Pancreas (tissue), 10 donors: ENCODE data around the gene RYR3. TPM values are rescaled to one million over a fixed set of nuclear protein-coding genes. Genes with fewer than 3 reads are reported as not detected.

Experiments
- ATAC-seq, 4 donors: fragments of 200-7000 bp; cut with Tn5 transposase; one replicate each; pipeline versions ENCODE4 v1.8.0 to v1.9.1; 2020; ENCODE audit warnings: mild to moderate bottlenecking in 4 of 4, moderate library complexity in 4 of 4
- DNase-seq, 6 donors: peaks; one replicate each; pipeline ENCODE4 v3.0.0-alpha.2; 2020
- FAIRE-seq: peaks from 2 replicates; lab custom pipeline; 2012; peaks lifted over from hg19 to GRCh38; lab: Jason Lieb, UNC
- H3K27ac ChIP-seq, 4 donors: fragments of 200-600 bp; sonication (generic); 1 replicate in 3 of 4; 2 replicates in 1 of 4; pipeline versions ENCODE4 v1.5.0 to v1.8.0; 2020
- H3K27me3 ChIP-seq, 4 donors: fragments of 200-600 bp; one replicate each; pipeline ENCODE4 v1.8.0; 2021
- H3K36me3 ChIP-seq, 3 donors: fragments of 200-600 bp; sonication (generic) in 1 of 3; one replicate each; pipeline versions ENCODE4 v1.5.0 to v1.8.0; 2020 to 2021
- H3K4me1 ChIP-seq, 3 donors: fragments of 200-600 bp; one replicate each; pipeline ENCODE4 v1.8.0; 2021
- H3K4me3 ChIP-seq, 4 donors: fragments of 200-600 bp; sonication (generic) in 2 of 4; one replicate each; pipeline versions ENCODE4 v1.5.0 to v1.8.0; 2020 to 2021
- H3K9me3 ChIP-seq, 4 donors: fragments of 200-600 bp; one replicate each; pipeline ENCODE4 v1.8.0; 2021
- CTCF ChIP-seq, 4 donors: fragments of 200-600 bp; sonication (generic) in 3 of 4; IDR thresholded peaks; one replicate each; pipeline versions ENCODE4 v1.5.0 to v1.8.0; 2021; ENCODE audit warnings: antibody characterized with exemption in 4 of 4
- WGBS, 2 donors: extraction: QIAGEN DNeasy Blood & Tissue Kit; methylation state at CpG; one replicate each; pipeline ENCODE4 v1.1.7; 2013; 5-methylcytosine and 5-hydroxymethylcytosine counted together
- intact Hi-C, 3 donors: fragments of 100-400 bp; cut with DNase I; formaldehyde crosslinking; loops; one replicate each; pipeline versions ENCODE4 v1.11.1 to v1.14.2; 2022
- polyA plus RNA-seq, 2 donors: library from polyadenylated mRNA; stranded (reverse); fragments of 200-250 nt; gene quantifications; one replicate each; pipeline ENCODE4 v1.2.3, GENCODE V29; 2013
- total RNA-seq, 6 donors: library from RNA; stranded (reverse); fragmentation: NEBNext Ultra II Directional in 4 of 6; extraction: Animal tissue kit (Norgen Biotek cat#: 25700) in 4 of 6; gene quantifications; one replicate each; pipeline versions ENCODE4 v1.2.1 to v1.2.4, GENCODE V29; 2021 to 2023
- donor health status: healthy with polysubstance abuse.
- donor health status: DM: no; HTN: no; CAD: no; lungs with moderate emphysema.
- donor health status: DM: no; HTN: no; CAD: no.
- donor health status: control.
- donor health status: control.
- donor health status: Bipolar disorder and iron deficiency.
- donor health status: DM: yes; HTN: yes; CAD: no.
- donor health status: DM: no; HTN: no; CAD: no.
- donor health status: DM: no; HTN: no; CAD: no.
- donor health status: DM: yes; HTN: yes; CAD: no.

The RYR3 gene
- total and polyA plus RNA-seq, 8 donors, result 0.03 to 0.52 (median 0.13) TPM

- intact Hi-C loops, result no loop called here
- Histone ChIP-seq H3K4me3 (no peak overlapping the region), H3K27ac (no peak overlapping the region), H3K9me3 (no peaks in the 10 kb centered on the region), H3K27me3 (no peaks in the 10 kb centered on the region), H3K36me3 (no peaks in the 10 kb centered on the region), H3K4me1 (no peaks in the 10 kb centered on the region)
- no peak for FAIRE-seq
- no peak for DNase-seq
- no peak for ATAC-seq
- no peak for TF ChIP-seq CTCF (IDR thresholded peaks at IDR 0.05)
- WGBS, 2 donors, result 70 to 73% methylated on average over 2 of the region's 2 CpGs
These were observed 269.8 kb downstream of the RYR3 start for GRCh38 chr15:33580526-33580925.

- Histone ChIP-seq H3K9me3 (no peaks in the 10 kb centered on the region), H3K27ac (no peak overlapping the region), H3K27me3 (no peaks in the 10 kb centered on the region), H3K4me1 (no peaks in the 10 kb centered on the region), H3K4me3 (no peak overlapping the region), H3K36me3 (no peaks in the 10 kb centered on the region)
- FAIRE-seq (no peak), ATAC-seq (no peak), DNase-seq (no peak)
- intact Hi-C loops, result no loop called here
- 22 to 33% methylated on average over 3 of the region's 3 CpGs for WGBS, 2 donors
- TF ChIP-seq CTCF (IDR thresholded peaks at IDR 0.05), result no peak
These were observed 270.3 kb downstream of the RYR3 start for GRCh38 chr15:33581032-33581431.

GRCh38 chr15:33584797-33585196 is 274.0 kb downstream of the RYR3 start:
- ATAC-seq, result peak in 1 of 4 donors; percentile 41
- H3K4me3 ChIP-seq, result no peak overlapping the region
- no peaks in the 10 kb centered on the region for H3K9me3 ChIP-seq
- H3K27me3 ChIP-seq, result no peaks in the 10 kb centered on the region
- H3K4me1 ChIP-seq, result no peaks in the 10 kb centered on the region
- 31 to 32% methylated on average over 8 of the region's 8 CpGs for WGBS, 2 donors
- no peaks in the 10 kb centered on the region for H3K36me3 ChIP-seq
- FAIRE-seq, result no peak
- intact Hi-C loops, result no loop called here
- H3K27ac ChIP-seq, result no peak overlapping the region
- DNase-seq, result no peak
- TF ChIP-seq CTCF (IDR thresholded peaks at IDR 0.05), result no peak

GRCh38 chr15:33586786-33587697 is 276.3 kb downstream of the RYR3 start:
- WGBS, 2 donors, result 38 to 43% methylated on average over 17 of the region's 17 CpGs
- H3K36me3 ChIP-seq, result no peaks in the 10 kb centered on the region
- TF ChIP-seq CTCF (IDR thresholded peaks at IDR 0.05), result no peak
- DNase-seq (no peak), FAIRE-seq (no peak), ATAC-seq (no peak)
- H3K4me1 ChIP-seq, result no peaks in the 10 kb centered on the region
- intact Hi-C loops, result no loop called here
- no peaks in the 10 kb centered on the region for H3K27me3 ChIP-seq
- H3K27ac ChIP-seq, result no peak overlapping the region
- H3K4me3 ChIP-seq, result no peak overlapping the region
- no peaks in the 10 kb centered on the region for H3K9me3 ChIP-seq

- H3K4me1 ChIP-seq, result no peaks in the 10 kb centered on the region
- ATAC-seq (no peak), DNase-seq (no peak), FAIRE-seq (no peak)
- H3K27me3 ChIP-seq, result no peaks in the 10 kb centered on the region
- no peaks in the 10 kb centered on the region for H3K36me3 ChIP-seq
- TF ChIP-seq CTCF (IDR thresholded peaks at IDR 0.05), result no peak
- H3K9me3 ChIP-seq, result no peaks in the 10 kb centered on the region
- 30 to 46% methylated on average over 2 of the region's 2 CpGs for WGBS, 2 donors
- intact Hi-C loops, result no loop called here
- no peak overlapping the region for H3K4me3 ChIP-seq
- no peak overlapping the region for H3K27ac ChIP-seq
These were observed 277.0 kb downstream of the RYR3 start for GRCh38 chr15:33587773-33588172.
